ENCODE results near the gene COL1A2.

DNA sequence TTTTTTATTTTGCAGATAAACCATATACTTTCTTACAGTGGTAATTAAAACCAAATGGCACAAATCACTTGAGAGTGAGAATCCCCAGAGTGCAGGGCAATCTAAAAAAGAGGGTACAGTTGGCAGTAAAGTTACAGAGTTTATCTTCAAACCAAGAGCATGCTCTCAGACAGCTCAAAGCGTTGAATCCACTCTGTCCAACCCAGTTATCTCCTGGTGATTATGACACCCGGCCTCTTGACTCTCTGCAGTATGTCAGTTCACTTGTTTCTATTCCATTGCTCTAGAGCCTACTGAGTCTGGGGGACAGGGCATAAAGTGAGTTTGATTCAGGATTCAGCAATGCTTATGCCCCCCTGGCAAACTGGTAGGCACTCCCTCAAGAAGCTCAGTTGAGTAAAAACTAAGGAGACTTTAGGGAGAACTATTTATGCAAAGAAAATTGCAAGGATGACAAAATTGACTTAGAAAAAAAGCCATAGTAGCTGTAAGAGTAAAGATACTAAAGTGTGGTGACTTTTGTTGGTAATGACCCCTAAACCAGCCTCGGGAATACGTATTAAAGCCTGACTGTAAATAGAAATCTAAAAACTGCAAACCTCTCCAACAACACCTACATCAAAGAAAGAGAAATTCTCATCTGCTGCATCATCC, 55.5 kb downstream of the COL1A2 start:
- no peak for TF ChIP-seq POLR2A (IDR thresholded peaks at IDR 0.05)
- TF ChIP-seq, protein P1, sequence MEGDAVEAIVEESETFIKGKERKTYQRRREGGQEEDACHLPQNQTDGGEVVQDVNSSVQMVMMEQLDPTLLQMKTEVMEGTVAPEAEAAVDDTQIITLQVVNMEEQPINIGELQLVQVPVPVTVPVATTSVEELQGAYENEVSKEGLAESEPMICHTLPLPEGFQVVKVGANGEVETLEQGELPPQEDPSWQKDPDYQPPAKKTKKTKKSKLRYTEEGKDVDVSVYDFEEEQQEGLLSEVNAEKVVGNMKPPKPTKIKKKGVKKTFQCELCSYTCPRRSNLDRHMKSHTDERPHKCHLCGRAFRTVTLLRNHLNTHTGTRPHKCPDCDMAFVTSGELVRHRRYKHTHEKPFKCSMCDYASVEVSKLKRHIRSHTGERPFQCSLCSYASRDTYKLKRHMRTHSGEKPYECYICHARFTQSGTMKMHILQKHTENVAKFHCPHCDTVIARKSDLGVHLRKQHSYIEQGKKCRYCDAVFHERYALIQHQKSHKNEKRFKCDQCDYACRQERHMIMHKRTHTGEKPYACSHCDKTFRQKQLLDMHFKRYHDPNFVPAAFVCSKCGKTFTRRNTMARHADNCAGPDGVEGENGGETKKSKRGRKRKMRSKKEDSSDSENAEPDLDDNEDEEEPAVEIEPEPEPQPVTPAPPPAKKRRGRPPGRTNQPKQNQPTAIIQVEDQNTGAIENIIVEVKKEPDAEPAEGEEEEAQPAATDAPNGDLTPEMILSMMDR (IDR thresholded peaks at IDR 0.05), result no peak
